ENCODE results near the gene TBKBP1. TPM values are rescaled to one million over a fixed set of nuclear protein-coding genes. Genes with fewer than 3 reads are reported as not detected.

The TBKBP1 gene
- total RNA-seq, 2 donors from 2014 or later: 14.5 to 22.9 TPM

- no peaks in the 10 kb centered on the region for H3K27me3 ChIP-seq (ENCODE audit: control insufficient read depth, insufficient read depth, low read length, poor library complexity, severe bottlenecking)
- Mint-ChIP-seq H3K36me3 (ENCODE audit: low read depth) (peaks cover 20% of the 10 kb centered on the region), H3K27me3 (ENCODE audit: insufficient read depth) (peaks cover 1% of the 10 kb centered on the region), H3K4me3 (no peak overlapping the region), H3K27ac (no peak overlapping the region), H3K4me1 (peaks cover 18% of the 10 kb centered on the region), H3K9me3 (no peaks in the 10 kb centered on the region)
- no peaks in the 10 kb centered on the region for H3K9me3 ChIP-seq (ENCODE audit: control insufficient read depth, low read length)
- peaks cover 11% of the 10 kb centered on the region for H3K4me1 ChIP-seq (ENCODE audit: control insufficient read depth, insufficient read depth, low read length)
- H3K27ac ChIP-seq (ENCODE audit: low read depth, low read length): no peak overlapping the region
- WGBS, 2 experiments (ENCODE audit: insufficient coverage in 1 of 2, insufficient read length in 1 of 2): 87 to 94% methylated on average over 5 to 11 of the region's 11 CpGs
- H3K4me3 ChIP-seq (ENCODE audit: low read length): no peak overlapping the region
- no peak for TF ChIP-seq CTCF (conservative IDR thresholded peaks at IDR 0.05)
- peaks cover 11% of the 10 kb centered on the region for H3K36me3 ChIP-seq (ENCODE audit: control insufficient read depth, insufficient read depth, low read length)
- H3K9ac ChIP-seq (ENCODE audit: extremely low read depth, low read length, poor library complexity, severe bottlenecking): no peak overlapping the region
- DNase-seq: no peak
These were observed 3.0 kb downstream of the TBKBP1 start for GRCh38 chr17:47696717-47697642.

- Histone ChIP-seq H3K9me3 (ENCODE audit: control insufficient read depth, low read length) (no peaks in the 10 kb centered on the region), H3K27me3 (ENCODE audit: control insufficient read depth, insufficient read depth, low read length, poor library complexity, severe bottlenecking) (no peaks in the 10 kb centered on the region), H3K4me3 (ENCODE audit: low read length) (no peak overlapping the region), H3K27ac (ENCODE audit: low read depth, low read length) (no peak overlapping the region), H3K9ac (ENCODE audit: extremely low read depth, low read length, poor library complexity, severe bottlenecking) (no peak overlapping the region), H3K4me1 (ENCODE audit: control insufficient read depth, insufficient read depth, low read length) (peaks cover 3% of the 10 kb centered on the region), H3K36me3 (ENCODE audit: control insufficient read depth, insufficient read depth, low read length) (peaks cover 11% of the 10 kb centered on the region)
- Mint-ChIP-seq H3K9me3 (no peaks in the 10 kb centered on the region), H3K4me1 (peaks cover 9% of the 10 kb centered on the region), H3K27me3 (ENCODE audit: insufficient read depth) (peaks cover 1% of the 10 kb centered on the region), H3K4me3 (no peak overlapping the region), H3K36me3 (ENCODE audit: low read depth) (peaks cover 22% of the 10 kb centered on the region), H3K27ac (no peak overlapping the region)
- no peak for TF ChIP-seq CTCF (conservative IDR thresholded peaks at IDR 0.05)
- no peak for DNase-seq
- 84 to 88% methylated on average over 5 to 9 of the region's 9 CpGs for WGBS, 2 experiments (ENCODE audit: insufficient coverage in 1 of 2, insufficient read length in 1 of 2)
These were observed 4.1 kb downstream of the TBKBP1 start for GRCh38 chr17:47697906-47698711.

DNA sequence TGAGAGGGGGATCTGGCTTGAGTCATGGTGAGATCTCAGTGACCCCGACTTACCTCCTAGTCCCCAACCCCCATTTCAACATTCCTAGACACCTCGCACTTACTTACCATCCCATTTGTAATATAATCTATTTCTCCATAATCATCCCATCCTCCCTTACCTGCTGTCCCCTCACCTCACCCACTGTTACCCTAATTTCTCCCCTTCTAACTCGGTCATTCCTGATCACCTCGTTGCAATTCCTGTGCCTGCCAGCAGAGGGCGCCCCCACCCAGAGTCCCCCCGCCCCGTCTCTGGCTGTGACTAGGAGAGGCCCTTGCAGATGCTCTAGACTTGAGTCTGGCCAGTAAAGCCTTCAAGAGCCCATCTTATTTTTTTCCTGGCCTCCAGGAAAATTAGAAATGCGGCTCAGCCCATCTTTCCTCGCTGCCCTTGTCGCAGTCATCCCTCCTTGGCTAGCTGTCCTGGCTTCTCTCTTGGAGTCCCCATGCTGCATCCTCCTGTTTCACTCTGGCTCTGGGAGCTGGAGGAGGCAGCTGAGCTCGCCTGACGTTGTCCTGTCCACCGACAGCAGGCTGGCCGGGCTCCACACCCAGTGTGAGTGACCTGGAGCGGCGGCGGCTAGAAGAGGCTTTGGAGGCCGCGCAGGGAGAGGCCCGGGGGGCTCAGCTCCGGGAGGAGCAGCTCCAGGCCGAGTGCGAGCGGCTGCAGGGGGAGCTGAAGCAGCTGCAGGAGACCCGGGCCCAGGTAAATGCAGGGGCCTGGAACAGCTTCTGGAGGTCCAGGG, 5.0 kb downstream of the TBKBP1 start:
- Histone ChIP-seq H3K9ac (ENCODE audit: extremely low read depth, low read length, poor library complexity, severe bottlenecking) (no peak overlapping the region), H3K27ac (ENCODE audit: low read depth, low read length) (no peak overlapping the region), H3K27me3 (ENCODE audit: control insufficient read depth, insufficient read depth, low read length, poor library complexity, severe bottlenecking) (no peaks in the 10 kb centered on the region), H3K4me1 (ENCODE audit: control insufficient read depth, insufficient read depth, low read length) (no peaks in the 10 kb centered on the region), H3K9me3 (ENCODE audit: control insufficient read depth, low read length) (no peaks in the 10 kb centered on the region), H3K4me3 (ENCODE audit: low read length) (no peak overlapping the region), H3K36me3 (ENCODE audit: control insufficient read depth, insufficient read depth, low read length) (peaks cover 11% of the 10 kb centered on the region)
- TF ChIP-seq CTCF (conservative IDR thresholded peaks at IDR 0.05): peak; percentile 98
- 49 to 68% methylated on average over 10 to 25 of the region's 25 CpGs for WGBS, 2 experiments (ENCODE audit: insufficient coverage in 1 of 2, insufficient read length in 1 of 2)
- peak overlapping the region; percentile 15 for H3K27ac Mint-ChIP-seq
- H3K4me3 Mint-ChIP-seq: no peak overlapping the region
- peaks cover 22% of the 10 kb centered on the region for H3K36me3 Mint-ChIP-seq (ENCODE audit: low read depth)
- H3K9me3 Mint-ChIP-seq: no peaks in the 10 kb centered on the region
- DNase-seq: peak; percentile 97
- H3K4me1 Mint-ChIP-seq: peaks cover 5% of the 10 kb centered on the region
- H3K27me3 Mint-ChIP-seq (ENCODE audit: insufficient read depth): peaks cover 1% of the 10 kb centered on the region

Measured in endodermal cell (in vitro differentiated cells).